HCT116 (cell line): Measurements from ENCODE around the gene AQP5. TPM values are rescaled to one million over a fixed set of nuclear protein-coding genes. Genes with fewer than 3 reads are reported as not detected.

Source experiments
- ATAC-seq: fragments of 200-7000 bp; cut with Tn5 transposase; 2 replicates; pipeline ENCODE4 v1.9.1; 2020; ENCODE audit warnings: mild to moderate bottlenecking, moderate library complexity
- BruUV-seq: library from RNA; stranded (reverse); fragments of 400-500 nt; replicated peaks from 2 replicates; lab custom pipeline; 2021; lab: Mats Ljungman, UMichigan
- CTCF ChIA-PET: fragments of 300-600 bp; sonication (Branson Sonifier 250); formaldehyde crosslinking; loops from one replicate; lab custom pipeline; 2021; ENCODE audit warnings: antibody characterized with exemption; lab: Charles Lee
- POLR2A ChIA-PET: fragments of 300-600, 350-600 bp; sonication (Branson Sonifier 250); formaldehyde crosslinking; loops from one replicate; lab custom pipeline; 2021; ENCODE audit warnings: antibody characterized with exemption; lab: Charles Lee
- RAD21 ChIA-PET, 2 experiments: fragments of 300-600 bp; sonication (Branson Sonifier 250); formaldehyde crosslinking; loops; one replicate each; lab custom pipeline; 2023; ENCODE audit warnings: low total read pairs in 2 of 2; ENCODE audit not compliant: uncharacterized antibody in 2 of 2, unreplicated experiment in 2 of 2, low non-redundant PET in 1 of 2; lab: Charles Lee
- DNase-seq: peaks from one replicate; pipeline ENCODE4 v3.0.0-alpha.2; 2010; ENCODE audit warnings: low read depth, low spot score
- H2AFZ ChIP-seq: fragments of 200-600 bp; shearing (Covaris generic), sonication (generic); 2 replicates; pipeline ENCODE4 v1.6.1; 2017; ENCODE audit warnings: low read depth, mixed run types, mixed read lengths, antibody characterized with exemption, low read length; ENCODE audit not compliant: poor library complexity, severe bottlenecking
- H3K27ac ChIP-seq: 2 replicates; pipeline ENCODE4 v1.5.1; 2012; ENCODE audit warnings: low read depth, low read length
- H3K27me3 ChIP-seq: fragments of 200-600 bp; sonication (generic); 2 replicates; pipeline ENCODE4 v1.6.1; 2016; ENCODE audit warnings: mixed run types, low read length, mixed read lengths; ENCODE audit not compliant: insufficient read depth
- H3K36me3 ChIP-seq, 2 experiments: fragments of 200-500 bp in 1 of 2; fragments of 200-600 bp in 1 of 2; sonication (Bioruptor generic) in 1 of 2; sonication (generic) in 1 of 2; 2 replicates each; pipeline versions ENCODE4 v1.5.1 to v1.6.1; 2014 to 2016; ENCODE audit warnings: low read length in 2 of 2, inconsistent platforms in 1 of 2, mixed read lengths in 1 of 2, mixed run types in 1 of 2; ENCODE audit not compliant: insufficient read depth in 2 of 2, control insufficient read depth in 1 of 2
- H3K4me1 ChIP-seq, 2 experiments: fragments of 200-600 bp in 1 of 2; sonication (generic) in 1 of 2; 2 replicates each; pipeline versions ENCODE4 v1.5.1 to v1.6.1; 2012 to 2017; ENCODE audit warnings: low read length in 2 of 2, inconsistent platforms in 1 of 2, mild to moderate bottlenecking in 1 of 2, mixed read lengths in 1 of 2, mixed run types in 1 of 2, moderate library complexity in 1 of 2; ENCODE audit not compliant: insufficient read depth in 2 of 2, control insufficient read depth in 1 of 2
- H3K4me2 ChIP-seq: fragments of 200-600 bp; sonication (generic); 2 replicates; pipeline ENCODE4 v1.6.1; 2017; ENCODE audit warnings: mixed run types, low read length, mixed read lengths
- H3K4me3 ChIP-seq, 2 experiments: fragments of 200-600 bp in 1 of 2; sonication (generic) in 1 of 2; replicated peaks in 1 of 2; 2 replicates each; pipeline ENCODE4 v1.5.1; 2011 to 2016; ENCODE audit warnings: low read length in 2 of 2, control low read depth in 1 of 2, low read depth in 1 of 2, mild to moderate bottlenecking in 1 of 2, mixed read lengths in 1 of 2, mixed run types in 1 of 2
- H3K79me2 ChIP-seq: fragments of 200-600 bp; sonication (generic); 2 replicates; pipeline ENCODE4 v1.6.1; 2017; ENCODE audit warnings: mild to moderate bottlenecking, mixed run types, low read length, moderate library complexity, mixed read lengths; ENCODE audit not compliant: insufficient read depth
- H3K9ac ChIP-seq: fragments of 200-600 bp; sonication (generic); 2 replicates; pipeline ENCODE4 v1.6.1; 2016; ENCODE audit warnings: low read length, mixed read lengths
- H3K9me2 ChIP-seq: fragments of 200-600 bp; sonication (generic), shearing (Covaris generic); 2 replicates; pipeline ENCODE4 v1.6.1; 2017; ENCODE audit warnings: mixed run types, mild to moderate bottlenecking, moderate library complexity; ENCODE audit not compliant: insufficient read depth
- H3K9me3 ChIP-seq, 2 experiments: fragments of 200-500 bp in 1 of 2; fragments of 200-600 bp in 1 of 2; sonication (Bioruptor generic) in 1 of 2; sonication (generic) in 1 of 2; 2 replicates each; pipeline ENCODE4 v1.6.1; 2014 to 2017; ENCODE audit warnings: low read length in 2 of 2, mixed read lengths in 2 of 2, inconsistent platforms in 1 of 2, low read depth in 1 of 2, mild to moderate bottlenecking in 1 of 2, mixed run types in 1 of 2, moderate library complexity in 1 of 2; ENCODE audit not compliant: control insufficient read depth in 1 of 2, insufficient read depth in 1 of 2
- H4K20me1 ChIP-seq: fragments of 200-600 bp; sonication (generic), shearing (Covaris generic); 2 replicates; pipeline ENCODE4 v1.6.1; 2017; ENCODE audit warnings: mixed run types, mild to moderate bottlenecking, moderate library complexity; ENCODE audit not compliant: insufficient read depth
- CBX3 ChIP-seq: IDR thresholded peaks from 2 replicates; pipeline ENCODE4 v1.6.1; 2012; ENCODE audit warnings: low read depth
- CEBPB ChIP-seq: IDR thresholded peaks from 2 replicates; pipeline ENCODE4 v1.6.1; 2012; ENCODE audit warnings: low read depth
- CTCF ChIP-seq, 3 experiments: fragments of 200-600 bp in 1 of 3; sonication (generic) in 1 of 3; IDR thresholded peaks in 2 of 3; conservative IDR thresholded peaks in 1 of 3; 2 replicates each; pipeline ENCODE4 v1.5.1; 2012 to 2017; ENCODE audit warnings: low read depth in 2 of 3, low read length in 2 of 3, antibody characterized with exemption in 1 of 3, borderline replicate concordance in 1 of 3, control low read depth in 1 of 3, mild to moderate bottlenecking in 1 of 3, mixed read lengths in 1 of 3, mixed run types in 1 of 3, moderate library complexity in 1 of 3; ENCODE audit not compliant: insufficient read depth in 1 of 3
- EGR1 ChIP-seq: IDR thresholded peaks from 2 replicates; pipeline ENCODE4 v1.6.1; 2012; ENCODE audit warnings: low read depth
- ELF1 ChIP-seq: IDR thresholded peaks from 2 replicates; pipeline ENCODE4 v1.6.1; 2012; ENCODE audit warnings: low read depth, borderline replicate concordance
- EZH2phosphoT487 ChIP-seq: fragments of 200-600 bp; IDR thresholded peaks from 2 replicates; pipeline ENCODE4 v1.6.1; 2018; ENCODE audit warnings: antibody characterized with exemption, borderline replicate concordance
- FOSL1 ChIP-seq: IDR thresholded peaks from 2 replicates; pipeline ENCODE4 v1.6.1; 2012; ENCODE audit warnings: low read depth
- JUND ChIP-seq: IDR thresholded peaks from 2 replicates; pipeline ENCODE4 v1.6.1; 2012
- MAX ChIP-seq: IDR thresholded peaks from 2 replicates; pipeline ENCODE4 v1.6.1; 2012
- POLR2A ChIP-seq: IDR thresholded peaks from 2 replicates; pipeline ENCODE4 v1.7.0; 2011; ENCODE audit warnings: borderline replicate concordance; ENCODE audit not compliant: insufficient read depth, insufficient read length; ENCODE audit errors: extremely low read depth
- POLR2AphosphoS5 ChIP-seq: IDR thresholded peaks from 2 replicates; pipeline ENCODE4 v1.6.1; 2011; ENCODE audit warnings: mild to moderate bottlenecking, low read depth, low read length, moderate library complexity
- RAD21 ChIP-seq: IDR thresholded peaks from 2 replicates; pipeline ENCODE4 v1.6.1; 2012; ENCODE audit warnings: low read depth, mild to moderate bottlenecking
- SIN3A ChIP-seq: IDR thresholded peaks from 2 replicates; pipeline ENCODE4 v1.6.1; 2012; ENCODE audit warnings: low read depth
- SP1 ChIP-seq: IDR thresholded peaks from 2 replicates; pipeline ENCODE4 v1.6.1; 2012; ENCODE audit warnings: low read depth
- YY1 ChIP-seq: IDR thresholded peaks from 2 replicates; pipeline ENCODE4 v1.6.1; 2011; ENCODE audit warnings: low read length, low read depth, moderate library complexity, mild to moderate bottlenecking; ENCODE audit not compliant: insufficient replicate concordance; ENCODE audit errors: extremely low read depth
- ZFX ChIP-seq: fragments of 450-650 bp; IDR thresholded peaks from 2 replicates; pipeline ENCODE4 v1.6.1; 2017
- ZNF274 ChIP-seq: fragments of 200-500 bp; sonication (Bioruptor generic); IDR thresholded peaks from 2 replicates; pipeline ENCODE4 v1.6.1; 2014; ENCODE audit warnings: mild to moderate bottlenecking, low read depth, low read length, inconsistent platforms
- intact Hi-C: fragments of 100-400 bp; cut with micrococcal nuclease; formaldehyde crosslinking; loops from 2 replicates; pipeline ENCODE4 v1.10.0; 2022
- total RNA-seq: library from RNA; stranded (reverse); gene quantifications from one replicate; pipeline ENCODE4 v1.2.1, GENCODE V29; 2021; ENCODE audit not compliant: unreplicated experiment
- TF ChIP-seq, protein P1 (sequence below): IDR thresholded peaks from 2 replicates; pipeline ENCODE4 v1.6.1; 2012; ENCODE audit warnings: low read depth
- TF ChIP-seq, protein P2 (sequence below): IDR thresholded peaks from 2 replicates; pipeline ENCODE4 v1.6.1; 2012
- TF ChIP-seq, protein P3 (sequence below): IDR thresholded peaks from 2 replicates; pipeline ENCODE4 v1.6.1; 2011; ENCODE audit warnings: mild to moderate bottlenecking, low read length, moderate library complexity; ENCODE audit not compliant: insufficient replicate concordance; ENCODE audit errors: extremely low read depth

AQP5 gene
- total RNA-seq, 1 experiment from 2014 or later: not detected

- intact Hi-C loops: no loop called here
- H3K27ac ChIP-seq: no peak overlapping the region
Measured at GRCh38 chr12:49953151-49953550, 8.5 kb upstream of the AQP5 start.

More at GRCh38 chr12:49953151-49953550, 8.5 kb upstream of the AQP5 start:
- ChIA-PET CTCF (interaction anchor here (3.0 kb wide), 1 partner anchor 8 kb away, joined by 13 read pairs; no protein-coding TSS in a partner anchor), POLR2A (no interaction called here), RAD21 (no interaction called here)
- no TSS peak for BruUV-seq
- Histone ChIP-seq H3K4me2 (no peak overlapping the region), H3K36me3 (no peaks in the 10 kb centered on the region), H3K4me1 (no peaks in the 10 kb centered on the region), H3K79me2 (no peaks in the 10 kb centered on the region), H2AFZ (no peak overlapping the region), H3K9me3 (no peaks in the 10 kb centered on the region), H3K9me2 (no peaks in the 10 kb centered on the region), H3K27me3 (no peaks in the 10 kb centered on the region), H3K9ac (no peak overlapping the region), H3K4me3 (no peak overlapping the region), H4K20me1 (no peaks in the 10 kb centered on the region)
- DNase-seq (no peak), ATAC-seq (no peak)
- TF ChIP-seq ZNF274 (no peak), JUND (no peak), POLR2A (no peak), SIN3A (no peak), POLR2AphosphoS5 (no peak), EGR1 (no peak), YY1 (no peak), SP1 (no peak), ZFX (no peak), CEBPB (no peak), CTCF (IDR thresholded peaks at IDR 0.05 in 2 of 3, conservative IDR thresholded peaks at IDR 0.05 in 1 of 3; ENCODE audit: borderline replicate concordance in 1 of 3, insufficient read depth in 1 of 3, low read depth in 2 of 3, low read length in 2 of 3) (no peak), RAD21 (no peak), MAX (no peak), CBX3 (no peak), ELF1 (no peak), EZH2phosphoT487 (no peak), FOSL1 (no peak)
- TF ChIP-seq, protein P1, sequence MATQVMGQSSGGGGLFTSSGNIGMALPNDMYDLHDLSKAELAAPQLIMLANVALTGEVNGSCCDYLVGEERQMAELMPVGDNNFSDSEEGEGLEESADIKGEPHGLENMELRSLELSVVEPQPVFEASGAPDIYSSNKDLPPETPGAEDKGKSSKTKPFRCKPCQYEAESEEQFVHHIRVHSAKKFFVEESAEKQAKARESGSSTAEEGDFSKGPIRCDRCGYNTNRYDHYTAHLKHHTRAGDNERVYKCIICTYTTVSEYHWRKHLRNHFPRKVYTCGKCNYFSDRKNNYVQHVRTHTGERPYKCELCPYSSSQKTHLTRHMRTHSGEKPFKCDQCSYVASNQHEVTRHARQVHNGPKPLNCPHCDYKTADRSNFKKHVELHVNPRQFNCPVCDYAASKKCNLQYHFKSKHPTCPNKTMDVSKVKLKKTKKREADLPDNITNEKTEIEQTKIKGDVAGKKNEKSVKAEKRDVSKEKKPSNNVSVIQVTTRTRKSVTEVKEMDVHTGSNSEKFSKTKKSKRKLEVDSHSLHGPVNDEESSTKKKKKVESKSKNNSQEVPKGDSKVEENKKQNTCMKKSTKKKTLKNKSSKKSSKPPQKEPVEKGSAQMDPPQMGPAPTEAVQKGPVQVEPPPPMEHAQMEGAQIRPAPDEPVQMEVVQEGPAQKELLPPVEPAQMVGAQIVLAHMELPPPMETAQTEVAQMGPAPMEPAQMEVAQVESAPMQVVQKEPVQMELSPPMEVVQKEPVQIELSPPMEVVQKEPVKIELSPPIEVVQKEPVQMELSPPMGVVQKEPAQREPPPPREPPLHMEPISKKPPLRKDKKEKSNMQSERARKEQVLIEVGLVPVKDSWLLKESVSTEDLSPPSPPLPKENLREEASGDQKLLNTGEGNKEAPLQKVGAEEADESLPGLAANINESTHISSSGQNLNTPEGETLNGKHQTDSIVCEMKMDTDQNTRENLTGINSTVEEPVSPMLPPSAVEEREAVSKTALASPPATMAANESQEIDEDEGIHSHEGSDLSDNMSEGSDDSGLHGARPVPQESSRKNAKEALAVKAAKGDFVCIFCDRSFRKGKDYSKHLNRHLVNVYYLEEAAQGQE: no peak
- TF ChIP-seq, protein P2, sequence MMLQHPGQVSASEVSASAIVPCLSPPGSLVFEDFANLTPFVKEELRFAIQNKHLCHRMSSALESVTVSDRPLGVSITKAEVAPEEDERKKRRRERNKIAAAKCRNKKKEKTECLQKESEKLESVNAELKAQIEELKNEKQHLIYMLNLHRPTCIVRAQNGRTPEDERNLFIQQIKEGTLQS: no peak
- TF ChIP-seq, protein P3, sequence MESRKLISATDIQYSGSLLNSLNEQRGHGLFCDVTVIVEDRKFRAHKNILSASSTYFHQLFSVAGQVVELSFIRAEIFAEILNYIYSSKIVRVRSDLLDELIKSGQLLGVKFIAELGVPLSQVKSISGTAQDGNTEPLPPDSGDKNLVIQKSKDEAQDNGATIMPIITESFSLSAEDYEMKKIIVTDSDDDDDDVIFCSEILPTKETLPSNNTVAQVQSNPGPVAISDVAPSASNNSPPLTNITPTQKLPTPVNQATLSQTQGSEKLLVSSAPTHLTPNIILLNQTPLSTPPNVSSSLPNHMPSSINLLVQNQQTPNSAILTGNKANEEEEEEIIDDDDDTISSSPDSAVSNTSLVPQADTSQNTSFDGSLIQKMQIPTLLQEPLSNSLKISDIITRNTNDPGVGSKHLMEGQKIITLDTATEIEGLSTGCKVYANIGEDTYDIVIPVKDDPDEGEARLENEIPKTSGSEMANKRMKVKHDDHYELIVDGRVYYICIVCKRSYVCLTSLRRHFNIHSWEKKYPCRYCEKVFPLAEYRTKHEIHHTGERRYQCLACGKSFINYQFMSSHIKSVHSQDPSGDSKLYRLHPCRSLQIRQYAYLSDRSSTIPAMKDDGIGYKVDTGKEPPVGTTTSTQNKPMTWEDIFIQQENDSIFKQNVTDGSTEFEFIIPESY: no peak
